Measurements from ENCODE around the gene CTAGE8.
"Not testable (repeated sequence)": the region's sequence is repeated elsewhere in the genome, so short reads cannot be mapped to it uniquely, and the experiment has no call there.

CTAGE8 gene

GRCh38 chr7:144269188-144269587 is at the start of gene CTAGE8:
Gene CTAGE8, minus strand, starts transcription at chr7:144269288. Its CDS starts 38 bp downstream, at chr7:144269250.
- DNase-seq (ENCODE audit: low spot score): not testable (repeated sequence)

- not testable (repeated sequence) for DNase-seq (ENCODE audit: low spot score)
These were observed 48.4 kb upstream of the CTAGE8 start for GRCh38 chr7:144317537-144317936.

- DNase-seq (ENCODE audit: low spot score): not testable (repeated sequence)
These were observed 42.9 kb upstream of the CTAGE8 start, which contains the start of gene OR2A1 for GRCh38 chr7:144311872-144312469. Gene OR2A1, plus strand, starts transcription at chr7:144312419. Its CDS starts 5,706 bp downstream, at chr7:144318125.

- not testable (repeated sequence) for DNase-seq (ENCODE audit: low spot score)
These were observed 42.1 kb upstream of the CTAGE8 start for GRCh38 chr7:144311218-144311617.

- not testable (repeated sequence) for DNase-seq (ENCODE audit: low spot score)
These were observed 40.6 kb upstream of the CTAGE8 start for GRCh38 chr7:144309702-144310101.

GRCh38 chr7:144305156-144305555 is 36.1 kb upstream of the CTAGE8 start:
- DNase-seq (ENCODE audit: low spot score): not testable (repeated sequence)

- not testable (repeated sequence) for DNase-seq (ENCODE audit: low spot score)
These were observed 34.5 kb upstream of the CTAGE8 start for GRCh38 chr7:144303607-144304006.

GRCh38 chr7:144302578-144303303 is 33.7 kb upstream of the CTAGE8 start:
- not testable (repeated sequence) for DNase-seq (ENCODE audit: low spot score)

- DNase-seq (ENCODE audit: low spot score): not testable (repeated sequence)
These were observed 24.9 kb upstream of the CTAGE8 start for GRCh38 chr7:144293794-144294499.

GRCh38 chr7:144292384-144293161 is 23.5 kb upstream of the CTAGE8 start:
- DNase-seq (ENCODE audit: low spot score): not testable (repeated sequence)

GRCh38 chr7:144291607-144292006 is 22.5 kb upstream of the CTAGE8 start:
- not testable (repeated sequence) for DNase-seq (ENCODE audit: low spot score)

- not testable (repeated sequence) for DNase-seq (ENCODE audit: low spot score)
These were observed 18.2 kb upstream of the CTAGE8 start for GRCh38 chr7:144287171-144287784.

- not testable (repeated sequence) for DNase-seq (ENCODE audit: low spot score)
These were observed 14.6 kb upstream of the CTAGE8 start for GRCh38 chr7:144283716-144284115.

- not testable (repeated sequence) for DNase-seq (ENCODE audit: low spot score)
These were observed 13.4 kb upstream of the CTAGE8 start for GRCh38 chr7:144282490-144282889.

- DNase-seq (ENCODE audit: low spot score): not testable (repeated sequence)
These were observed 12.9 kb upstream of the CTAGE8 start for GRCh38 chr7:144281981-144282380.

GRCh38 chr7:144280010-144280409 is 10.9 kb upstream of the CTAGE8 start:
- DNase-seq (ENCODE audit: low spot score): not testable (repeated sequence)

- not testable (repeated sequence) for DNase-seq (ENCODE audit: low spot score)
These were observed 6.2 kb upstream of the CTAGE8 start for GRCh38 chr7:144275281-144275680.

- DNase-seq (ENCODE audit: low spot score): not testable (repeated sequence)
These were observed 4.4 kb downstream of the CTAGE8 start, which contains the start of gene OR2A7 for GRCh38 chr7:144264692-144265091. Gene OR2A7, minus strand, starts transcription at chr7:144264792. Its CDS starts 5,164 bp downstream, at chr7:144259628.

- DNase-seq (ENCODE audit: low spot score): not testable (repeated sequence)
These were observed 7.0 kb downstream of the CTAGE8 start for GRCh38 chr7:144262128-144262527.

GRCh38 chr7:144259067-144259466 is 10.0 kb downstream of the CTAGE8 start:
- not testable (repeated sequence) for DNase-seq (ENCODE audit: low spot score)

- peak; percentile 5 for DNase-seq (ENCODE audit: low spot score)
These were observed 13.0 kb downstream of the CTAGE8 start for GRCh38 chr7:144256112-144256511.

Measured in HuH-7.5 (cell line).